ENCODE measurements around the gene EYS.

- TF ChIP-seq POLR2A (IDR thresholded peaks at IDR 0.05) = no peak
- TF ChIP-seq POLR2AphosphoS5 (IDR thresholded peaks at IDR 0.05) = no peak
- TF ChIP-seq, protein P1, sequence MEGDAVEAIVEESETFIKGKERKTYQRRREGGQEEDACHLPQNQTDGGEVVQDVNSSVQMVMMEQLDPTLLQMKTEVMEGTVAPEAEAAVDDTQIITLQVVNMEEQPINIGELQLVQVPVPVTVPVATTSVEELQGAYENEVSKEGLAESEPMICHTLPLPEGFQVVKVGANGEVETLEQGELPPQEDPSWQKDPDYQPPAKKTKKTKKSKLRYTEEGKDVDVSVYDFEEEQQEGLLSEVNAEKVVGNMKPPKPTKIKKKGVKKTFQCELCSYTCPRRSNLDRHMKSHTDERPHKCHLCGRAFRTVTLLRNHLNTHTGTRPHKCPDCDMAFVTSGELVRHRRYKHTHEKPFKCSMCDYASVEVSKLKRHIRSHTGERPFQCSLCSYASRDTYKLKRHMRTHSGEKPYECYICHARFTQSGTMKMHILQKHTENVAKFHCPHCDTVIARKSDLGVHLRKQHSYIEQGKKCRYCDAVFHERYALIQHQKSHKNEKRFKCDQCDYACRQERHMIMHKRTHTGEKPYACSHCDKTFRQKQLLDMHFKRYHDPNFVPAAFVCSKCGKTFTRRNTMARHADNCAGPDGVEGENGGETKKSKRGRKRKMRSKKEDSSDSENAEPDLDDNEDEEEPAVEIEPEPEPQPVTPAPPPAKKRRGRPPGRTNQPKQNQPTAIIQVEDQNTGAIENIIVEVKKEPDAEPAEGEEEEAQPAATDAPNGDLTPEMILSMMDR (IDR thresholded peaks at IDR 0.05) = no peak
- no peak for TF ChIP-seq EP300 (IDR thresholded peaks at IDR 0.05)
These were observed 856.9 kb downstream of the EYS start for GRCh38 chr6:64850121-64850520.

Measured in gastroesophageal sphincter (tissue), 3 donors.